Liver (tissue), 9 donors: ENCODE results near the gene LRRC15. TPM values are rescaled to one million over a fixed set of nuclear protein-coding genes. Genes with fewer than 3 reads are reported as not detected.

Experiments
- DNase-seq: peaks from one replicate; pipeline ENCODE4 v3.0.0-alpha.2; 2017; ENCODE audit warnings: low spot score
- H3K27ac ChIP-seq, 2 donors: one replicate each; pipeline ENCODE4 v1.7.0; 2013; ENCODE audit warnings: inconsistent platforms in 2 of 2, low read length in 2 of 2, control low read depth in 1 of 2, low read depth in 1 of 2, mild to moderate bottlenecking in 1 of 2
- H3K27me3 ChIP-seq, 4 donors: one replicate each; pipeline versions ENCODE4 v1.6.1 to v1.7.0; 2013; ENCODE audit warnings: low read length in 3 of 4, inconsistent platforms in 1 of 4, mild to moderate bottlenecking in 1 of 4, moderate library complexity in 1 of 4; ENCODE audit not compliant: control insufficient read depth in 4 of 4, insufficient read depth in 4 of 4
- H3K36me3 ChIP-seq, 4 donors: one replicate each; pipeline versions ENCODE4 v1.6.1 to v1.7.0; 2013; ENCODE audit warnings: low read length in 3 of 4, mild to moderate bottlenecking in 3 of 4, low read depth in 1 of 4, moderate library complexity in 1 of 4; ENCODE audit not compliant: control insufficient read depth in 4 of 4, insufficient read depth in 3 of 4
- H3K4me1 ChIP-seq, 4 donors: one replicate each; pipeline versions ENCODE4 v1.6.1 to v1.7.0; 2013; ENCODE audit warnings: low read length in 3 of 4, mild to moderate bottlenecking in 3 of 4, moderate library complexity in 1 of 4; ENCODE audit not compliant: control insufficient read depth in 4 of 4, insufficient read depth in 4 of 4
- H3K4me3 ChIP-seq, 3 donors: one replicate each; pipeline versions ENCODE4 v1.6.1 to v1.7.0; 2013; ENCODE audit warnings: low read length in 3 of 3, control low read depth in 1 of 3, low read depth in 1 of 3, mild to moderate bottlenecking in 1 of 3
- H3K9ac ChIP-seq, 2 donors: one replicate each; pipeline ENCODE4 v1.7.0; 2013; ENCODE audit warnings: low read length in 2 of 2, mild to moderate bottlenecking in 2 of 2, moderate library complexity in 2 of 2, control low read depth in 1 of 2, low read depth in 1 of 2
- H3K9me3 ChIP-seq, 4 donors: one replicate each; pipeline versions ENCODE4 v1.6.1 to v1.7.0; 2013; ENCODE audit warnings: low read length in 3 of 4; ENCODE audit not compliant: control insufficient read depth in 4 of 4
- ATF3 ChIP-seq: IDR thresholded peaks from 2 replicates; pipeline ENCODE4 v1.6.1; 2016; ENCODE audit warnings: antibody characterized with exemption
- CTCF ChIP-seq: fragments of 150-350 bp; IDR thresholded peaks from 2 replicates; pipeline ENCODE4 v1.5.1; 2017; ENCODE audit warnings: improper control_type of control experiment, low read depth, low read length; ENCODE audit not compliant: missing input control
- EGR1 ChIP-seq, 2 donors: IDR thresholded peaks; 2 replicates each; pipeline ENCODE4 v1.6.1; 2016 to 2018; ENCODE audit warnings: antibody characterized with exemption in 2 of 2, low read depth in 2 of 2
- FOXA1 ChIP-seq: IDR thresholded peaks from 2 replicates; pipeline ENCODE4 v1.6.1; 2016; ENCODE audit warnings: antibody characterized with exemption
- FOXA2 ChIP-seq: IDR thresholded peaks from 2 replicates; pipeline ENCODE4 v1.6.1; 2016; ENCODE audit warnings: antibody characterized with exemption
- HNF4A ChIP-seq, 2 donors: conservative IDR thresholded peaks; 2 replicates each; pipeline ENCODE4 v1.6.1; 2016; ENCODE audit warnings: antibody characterized with exemption in 2 of 2, mild to moderate bottlenecking in 2 of 2
- HNF4G ChIP-seq: IDR thresholded peaks from 2 replicates; pipeline ENCODE4 v1.6.1; 2016; ENCODE audit warnings: antibody characterized with exemption
- JUND ChIP-seq, 2 donors: IDR thresholded peaks; 2 replicates each; pipeline ENCODE4 v1.6.1; 2016; ENCODE audit warnings: antibody characterized with exemption in 2 of 2
- MAX ChIP-seq: IDR thresholded peaks from 2 replicates; pipeline ENCODE4 v1.6.1; 2016; ENCODE audit warnings: antibody characterized with exemption
- NR2F2 ChIP-seq: IDR thresholded peaks from 2 replicates; pipeline ENCODE4 v1.6.1; 2016; ENCODE audit warnings: antibody characterized with exemption
- RAD21 ChIP-seq, 2 donors: IDR thresholded peaks; 2 replicates each; pipeline ENCODE4 v1.6.1; 2016; ENCODE audit warnings: antibody characterized with exemption in 2 of 2, mild to moderate bottlenecking in 2 of 2
- REST ChIP-seq: IDR thresholded peaks from 2 replicates; pipeline ENCODE4 v1.6.1; 2016; ENCODE audit warnings: antibody characterized with exemption, mild to moderate bottlenecking
- RXRA ChIP-seq, 2 donors: IDR thresholded peaks; 2 replicates each; pipeline ENCODE4 v1.6.1; 2017 to 2018; ENCODE audit warnings: antibody characterized with exemption in 2 of 2, mild to moderate bottlenecking in 1 of 2
- SP1 ChIP-seq: IDR thresholded peaks from 2 replicates; pipeline ENCODE4 v1.6.1; 2018; ENCODE audit warnings: antibody characterized with exemption, mild to moderate bottlenecking
- TAF1 ChIP-seq: conservative IDR thresholded peaks from 2 replicates; pipeline ENCODE4 v1.6.1; 2016; ENCODE audit warnings: antibody characterized with exemption, mild to moderate bottlenecking
- YY1 ChIP-seq: IDR thresholded peaks from 2 replicates; pipeline ENCODE4 v1.6.1; 2016; ENCODE audit warnings: antibody characterized with exemption, mild to moderate bottlenecking
- ZBTB33 ChIP-seq: IDR thresholded peaks from 2 replicates; pipeline ENCODE4 v1.6.1; 2016; ENCODE audit warnings: antibody characterized with exemption
- WGBS: extraction: QIAGEN DNeasy Blood & Tissue Kit; methylation state at CpG from one replicate; pipeline ENCODE4 v1.1.7; 2013; 5-methylcytosine and 5-hydroxymethylcytosine counted together
- polyA plus RNA-seq, 2 donors: library from polyadenylated mRNA; stranded (reverse) in 1 of 2; unstranded in 1 of 2; fragments of 200-250 nt in 1 of 2; fragments of >200 nt in 1 of 2; fragmentation: Nextera tagmentation in 1 of 2; extraction: Ambion mirVana in 1 of 2; gene quantifications; one replicate each; pipeline versions ENCODE4 v1.2.1 to v1.2.3, GENCODE V29; 2013 to 2015
- total RNA-seq, 2 donors: library from RNA; depleted of rRNA; stranded (reverse); fragments of >200 nt; gene quantifications; one replicate each; pipeline ENCODE4 v1.2.3, GENCODE V29; 2014
- donor health status: healthy.
- donor health status: healthy.
- donor health status: healthy.
- donor health status: healthy.
- donor health status: healthy.

Gene LRRC15
- total and polyA plus RNA-seq, 4 donors: 0.03 to 0.08 (median 0.05) TPM; not detected in 1

- no peaks in the 10 kb centered on the region for H3K36me3 ChIP-seq
- no peak for DNase-seq
- H3K4me1 ChIP-seq: peaks cover 11 to 31% (median 31%) of the 10 kb centered on the region in 4 donors
- no peaks in the 10 kb centered on the region for H3K27me3 ChIP-seq
- WGBS: 92% methylated on average over 27 of the region's 27 CpGs
- TF ChIP-seq EGR1 (IDR thresholded peaks at IDR 0.05; ENCODE audit: low read depth in 2 of 2) (no peak), FOXA1 (no peak), SP1 (no peak), ZBTB33 (no peak), MAX (no peak), FOXA2 (no peak), NR2F2 (no peak), JUND (IDR thresholded peaks at IDR 0.05) (no peak), CTCF (no peak), RAD21 (IDR thresholded peaks at IDR 0.05) (no peak), ATF3 (no peak)
- no peaks in the 10 kb centered on the region for H3K9me3 ChIP-seq
- no peak overlapping the region for H3K27ac ChIP-seq
- no peak overlapping the region for H3K9ac ChIP-seq
- H3K4me3 ChIP-seq: no peak overlapping the region
Observed at GRCh38 chr3:194328053-194328657, 41.4 kb downstream of the LRRC15 start.

- Histone ChIP-seq H3K36me3 (no peaks in the 10 kb centered on the region), H3K9ac (no peak overlapping the region), H3K4me3 (no peak overlapping the region), H3K27me3 (no peaks in the 10 kb centered on the region), H3K4me1 (peaks cover 11 to 24% (median 24%) of the 10 kb centered on the region in 4 donors), H3K27ac (no peak overlapping the region), H3K9me3 (no peaks in the 10 kb centered on the region)
- DNase-seq: no peak
- WGBS: 93% methylated on average over 5 of the region's 5 CpGs
- no peak for TF ChIP-seq ATF3
- TF ChIP-seq JUND (IDR thresholded peaks at IDR 0.05): no peak
- no peak for TF ChIP-seq NR2F2
- TF ChIP-seq EGR1 (IDR thresholded peaks at IDR 0.05; ENCODE audit: low read depth in 2 of 2): no peak
- no peak for TF ChIP-seq HNF4G
- TF ChIP-seq FOXA2: no peak
- no peak for TF ChIP-seq ZBTB33
- no peak for TF ChIP-seq SP1
- no peak for TF ChIP-seq TAF1
- no peak for TF ChIP-seq CTCF
- TF ChIP-seq FOXA1: no peak
- no peak for TF ChIP-seq REST
- TF ChIP-seq RAD21 (IDR thresholded peaks at IDR 0.05): no peak
- no peak for TF ChIP-seq YY1
- no peak for TF ChIP-seq RXRA (IDR thresholded peaks at IDR 0.05)
- no peak for TF ChIP-seq HNF4A (conservative IDR thresholded peaks at IDR 0.05)
Observed at GRCh38 chr3:194327218-194328052, 42.1 kb downstream of the LRRC15 start.
